ENCODE data around the gene MINDY1.

Gene MINDY1

DNA sequence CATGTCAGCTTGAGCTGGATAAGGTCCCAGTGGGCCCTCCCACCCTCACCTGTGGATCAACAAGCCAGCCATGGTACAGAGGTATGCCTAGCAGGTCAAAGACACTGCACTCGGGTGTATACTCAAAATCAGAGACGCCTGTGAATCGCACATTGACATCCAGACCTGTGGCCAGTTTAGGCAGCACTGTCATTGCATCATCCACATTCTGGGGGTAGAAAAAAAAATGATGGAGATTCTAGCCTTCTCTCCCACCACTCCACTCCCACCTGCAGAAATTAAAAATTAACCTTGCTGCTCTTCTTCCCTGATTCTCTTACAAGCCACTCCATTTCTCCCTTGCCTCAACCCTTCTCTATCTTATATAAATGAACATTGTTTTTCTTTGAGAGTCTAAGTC lies 6.3 kb downstream of the MINDY1 start:
- TF ChIP-seq, protein P1, sequence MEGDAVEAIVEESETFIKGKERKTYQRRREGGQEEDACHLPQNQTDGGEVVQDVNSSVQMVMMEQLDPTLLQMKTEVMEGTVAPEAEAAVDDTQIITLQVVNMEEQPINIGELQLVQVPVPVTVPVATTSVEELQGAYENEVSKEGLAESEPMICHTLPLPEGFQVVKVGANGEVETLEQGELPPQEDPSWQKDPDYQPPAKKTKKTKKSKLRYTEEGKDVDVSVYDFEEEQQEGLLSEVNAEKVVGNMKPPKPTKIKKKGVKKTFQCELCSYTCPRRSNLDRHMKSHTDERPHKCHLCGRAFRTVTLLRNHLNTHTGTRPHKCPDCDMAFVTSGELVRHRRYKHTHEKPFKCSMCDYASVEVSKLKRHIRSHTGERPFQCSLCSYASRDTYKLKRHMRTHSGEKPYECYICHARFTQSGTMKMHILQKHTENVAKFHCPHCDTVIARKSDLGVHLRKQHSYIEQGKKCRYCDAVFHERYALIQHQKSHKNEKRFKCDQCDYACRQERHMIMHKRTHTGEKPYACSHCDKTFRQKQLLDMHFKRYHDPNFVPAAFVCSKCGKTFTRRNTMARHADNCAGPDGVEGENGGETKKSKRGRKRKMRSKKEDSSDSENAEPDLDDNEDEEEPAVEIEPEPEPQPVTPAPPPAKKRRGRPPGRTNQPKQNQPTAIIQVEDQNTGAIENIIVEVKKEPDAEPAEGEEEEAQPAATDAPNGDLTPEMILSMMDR (IDR thresholded peaks at IDR 0.05; ENCODE audit: low read length) = no peak
- TF ChIP-seq EZH2 (optimal IDR thresholded peaks at IDR 0.05; ENCODE audit: low read depth, low read length) = no peak
- TF ChIP-seq EZH2phosphoT487 (IDR thresholded peaks at IDR 0.05; ENCODE audit: low read length) = no peak
- no peak for DNase-seq
- no peak overlapping the region for H3K4me2 ChIP-seq (ENCODE audit: low read depth, low read length)

DNA sequence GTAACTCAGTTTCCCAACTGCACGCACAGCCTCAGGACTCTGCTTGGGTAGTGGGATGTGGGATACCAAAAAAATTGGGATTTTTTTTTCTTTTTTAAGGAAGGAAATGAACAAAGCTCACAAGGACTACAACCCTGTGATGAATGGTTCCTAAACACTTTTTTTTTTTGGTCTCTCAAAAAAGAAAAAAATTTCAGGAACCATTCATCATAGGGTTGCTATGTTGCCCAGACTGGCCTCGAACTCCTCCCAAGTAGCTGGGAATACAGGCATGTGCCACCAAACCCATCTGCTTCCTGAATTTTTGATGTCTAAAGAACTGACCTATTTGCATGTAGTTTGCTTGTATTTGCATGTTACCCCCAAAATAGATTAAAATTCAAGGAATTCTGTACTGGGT lies 6.8 kb downstream of the MINDY1 start:
- no peak overlapping the region for H3K27ac ChIP-seq (ENCODE audit: low read length)
- no peaks in the 10 kb centered on the region for H4K20me1 ChIP-seq (ENCODE audit: insufficient read depth, low read length)
- no peaks in the 10 kb centered on the region for H3K9me3 ChIP-seq (replicated peaks; ENCODE audit: insufficient read depth, low read length)
- DNase-seq = no peak
- H3K9me2 ChIP-seq (replicated peaks; ENCODE audit: insufficient read depth, low read length) = no peaks in the 10 kb centered on the region
- H3K4me2 ChIP-seq (ENCODE audit: low read depth, low read length) = no peak overlapping the region
- no peaks in the 10 kb centered on the region for H3F3A ChIP-seq (ENCODE audit: insufficient read depth, low read length)
- no peak overlapping the region for H3K9ac ChIP-seq (ENCODE audit: low read length)
- no peak overlapping the region for H2AFZ ChIP-seq (ENCODE audit: low read length)
- no peaks in the 10 kb centered on the region for H3K27me3 ChIP-seq (replicated peaks; ENCODE audit: insufficient read depth, low read length)
- TF ChIP-seq EZH2 (optimal IDR thresholded peaks at IDR 0.05; ENCODE audit: low read depth, low read length) = no peak
- no peak for TF ChIP-seq EZH2phosphoT487 (IDR thresholded peaks at IDR 0.05; ENCODE audit: low read length)
- TF ChIP-seq, protein P1 (IDR thresholded peaks at IDR 0.05; ENCODE audit: low read length) = no peak
- no peaks in the 10 kb centered on the region for H3K36me3 ChIP-seq (replicated peaks; ENCODE audit: insufficient read depth, low read length)
- peaks cover 8% of the 10 kb centered on the region for H3K4me1 ChIP-seq (ENCODE audit: low read length)
- H3K79me2 ChIP-seq (ENCODE audit: low read length) = peaks cover 3% of the 10 kb centered on the region; the same call in 1 of the 2 replicates
- H3K4me3 ChIP-seq (ENCODE audit: low read length) = no peak overlapping the region

More for the DNA sequence above, 6.3 kb downstream of the MINDY1 start:
- H3K9ac ChIP-seq (ENCODE audit: low read length) = no peak overlapping the region
- peaks cover 6% of the 10 kb centered on the region; the same call in 1 of the 2 replicates for H3K79me2 ChIP-seq (ENCODE audit: low read length)
- H3K4me3 ChIP-seq (ENCODE audit: low read length) = no peak overlapping the region
- H3K9me2 ChIP-seq (replicated peaks; ENCODE audit: insufficient read depth, low read length) = no peaks in the 10 kb centered on the region
- H3K36me3 ChIP-seq (replicated peaks; ENCODE audit: insufficient read depth, low read length) = no peaks in the 10 kb centered on the region
- H4K20me1 ChIP-seq (ENCODE audit: insufficient read depth, low read length) = no peaks in the 10 kb centered on the region
- H2AFZ ChIP-seq (ENCODE audit: low read length) = no peak overlapping the region
- no peak overlapping the region for H3K27ac ChIP-seq (ENCODE audit: low read length)
- no peaks in the 10 kb centered on the region for H3K27me3 ChIP-seq (replicated peaks; ENCODE audit: insufficient read depth, low read length)
- H3K9me3 ChIP-seq (replicated peaks; ENCODE audit: insufficient read depth, low read length) = no peaks in the 10 kb centered on the region
- peaks cover 8% of the 10 kb centered on the region for H3K4me1 ChIP-seq (ENCODE audit: low read length)
- peaks cover 1% of the 10 kb centered on the region; the same call in 1 of the 2 replicates for H3F3A ChIP-seq (ENCODE audit: insufficient read depth, low read length)

DNA sequence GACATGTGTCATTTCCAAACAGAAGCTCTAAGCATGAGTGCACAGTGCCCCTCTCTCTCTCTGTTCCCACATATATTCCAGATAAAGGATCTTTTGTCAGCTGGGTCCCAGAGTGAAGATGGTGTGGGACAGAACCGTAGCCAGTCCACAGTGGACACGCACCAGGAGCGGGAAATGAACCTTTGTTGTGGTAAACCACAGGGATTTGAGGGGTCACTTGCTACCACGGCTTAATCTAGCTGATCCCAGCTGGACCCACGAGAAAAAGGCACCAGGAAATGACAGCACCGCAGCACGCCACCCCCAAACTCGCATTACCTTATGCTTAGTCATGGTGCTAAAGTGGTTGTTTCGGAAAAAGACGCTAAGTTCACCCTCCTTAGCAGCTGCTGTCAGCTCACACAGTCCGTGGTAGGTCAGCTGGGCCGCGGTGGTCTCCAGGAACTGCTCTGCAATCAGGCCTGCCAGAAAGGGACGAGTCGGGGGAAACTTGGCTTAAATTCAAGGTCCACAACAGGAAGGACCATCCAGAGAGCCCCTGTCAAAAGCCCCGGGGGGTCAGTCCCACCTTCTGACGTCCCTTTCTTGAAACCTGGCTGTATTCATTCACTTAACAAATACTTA lies 7.5 kb downstream of the MINDY1 start:
- Histone ChIP-seq H4K20me1 (ENCODE audit: insufficient read depth, low read length) (no peaks in the 10 kb centered on the region), H3K27ac (ENCODE audit: low read length) (no peak overlapping the region), H3K9ac (ENCODE audit: low read length) (no peak overlapping the region), H3K79me2 (ENCODE audit: low read length) (no peaks in the 10 kb centered on the region), H2AFZ (ENCODE audit: low read length) (no peak overlapping the region), H3K4me1 (ENCODE audit: low read length) (peaks cover 8% of the 10 kb centered on the region), H3K36me3 (replicated peaks; ENCODE audit: insufficient read depth, low read length) (no peaks in the 10 kb centered on the region), H3F3A (ENCODE audit: insufficient read depth, low read length) (no peaks in the 10 kb centered on the region), H3K9me3 (replicated peaks; ENCODE audit: insufficient read depth, low read length) (no peaks in the 10 kb centered on the region), H3K4me3 (ENCODE audit: low read length) (no peak overlapping the region), H3K9me2 (replicated peaks; ENCODE audit: insufficient read depth, low read length) (no peaks in the 10 kb centered on the region), H3K4me2 (ENCODE audit: low read depth, low read length) (no peak overlapping the region), H3K27me3 (replicated peaks; ENCODE audit: insufficient read depth, low read length) (no peaks in the 10 kb centered on the region)
- DNase-seq = no peak
- TF ChIP-seq, protein P1 (IDR thresholded peaks at IDR 0.05; ENCODE audit: low read length) = no peak
- TF ChIP-seq EZH2phosphoT487 (IDR thresholded peaks at IDR 0.05; ENCODE audit: low read length) (no peak), EZH2 (optimal IDR thresholded peaks at IDR 0.05; ENCODE audit: low read depth, low read length) (no peak)

Data from MM.1S (cell line).